ENCODE measurements around the gene NEB. TPM values are rescaled to one million over a fixed set of nuclear protein-coding genes. Genes with fewer than 3 reads are reported as not detected.

Gene NEB
- total RNA-seq (2022; extraction: Qiagen RNA extraction; ENCODE audit: low read depth) = 0.17 to 0.47 TPM (median 0.37 TPM) in 5 replicates

GRCh38 chr2:151733771-151734672 is at the start of gene NEB:
Gene NEB (minus strand): TSS chr2:151734476. CDS start chr2:151733156, 1,320 bp downstream.

Other genes with a start within 250 kb of the NEB start
- 17.3 to 27.8 TPM (median 25.8 TPM) in 5 replicates for gene ARL5A, start 93.9 kb upstream of the NEB start, total RNA-seq (2022; extraction: Qiagen RNA extraction; ENCODE audit: low read depth)